HG02938 (cell line): ENCODE results near the gene CCNH.

Source experiments
- ATAC-seq: cut with Tn5 transposase; IDR thresholded peaks from one replicate; pipeline ENCODE4 v1.9.1; 2021; ENCODE audit warnings: mild to moderate bottlenecking, moderate library complexity; ENCODE audit not compliant: unreplicated experiment

The CCNH gene

GRCh38 chr5:87361536-87362213, 51.1 kb downstream of the CCNH start:
- no peak for ATAC-seq

- no peak for ATAC-seq
Observed at GRCh38 chr5:87361031-87361445, 51.7 kb downstream of the CCNH start.

GRCh38 chr5:87360132-87360531, 52.6 kb downstream of the CCNH start:
- ATAC-seq: no peak

GRCh38 chr5:87359106-87359505, 53.6 kb downstream of the CCNH start:
- ATAC-seq: no peak

GRCh38 chr5:87354496-87354895, 58.2 kb downstream of the CCNH start:
- ATAC-seq: peak; percentile 87

- ATAC-seq: no peak
Observed at GRCh38 chr5:87347841-87348240, 64.9 kb downstream of the CCNH start.

- ATAC-seq: peak; percentile 70
Observed at GRCh38 chr5:87347272-87347671, 65.5 kb downstream of the CCNH start.
